Activated naive CD4-positive, alpha-beta T cell treated with anti-CD3 and anti-CD28 coated beads, Interleukin-2, amount 10 ng/mL, durations not matched to agents 7 days and 5 days (primary cell): ENCODE results near the gene TXNDC5.
"Not testable (repeated sequence)": the region's sequence is repeated elsewhere in the genome, so short reads cannot be mapped to it uniquely, and the experiment has no call there.

Experiments used
- CTCF ChIA-PET: fragments of 350-600 bp; sonication (Branson Sonifier 250); formaldehyde crosslinking; loops from one replicate; lab custom pipeline; 2021; ENCODE audit warnings: antibody characterized with exemption; lab: Charles Lee
- DNase-seq: peaks from one replicate; pipeline ENCODE4 v3.0.0-alpha.2; 2020
- H3K27ac Mint-ChIP-seq: one replicate; pipeline ENCODE4 v1.8.0; 2021; ENCODE audit warnings: mild to moderate bottlenecking, moderate library complexity, mixed read lengths
- H3K27me3 Mint-ChIP-seq: one replicate; pipeline ENCODE4 v1.8.0; 2021; ENCODE audit warnings: mild to moderate bottlenecking, mixed read lengths
- H3K36me3 Mint-ChIP-seq: one replicate; pipeline ENCODE4 v1.8.0; 2021; ENCODE audit warnings: mixed read lengths
- H3K4me1 Mint-ChIP-seq: one replicate; pipeline ENCODE4 v1.8.0; 2021; ENCODE audit warnings: mixed read lengths
- H3K4me3 Mint-ChIP-seq: one replicate; pipeline ENCODE4 v1.8.0; 2021; ENCODE audit warnings: mild to moderate bottlenecking, moderate library complexity, mixed read lengths
- H3K9me3 Mint-ChIP-seq: one replicate; pipeline ENCODE4 v1.8.0; 2021; ENCODE audit warnings: mixed read lengths

The TXNDC5 gene

GRCh38 chr6:7907159-7907558, 3.4 kb downstream of the TXNDC5 start:
- Mint-ChIP-seq H3K27ac (no peak overlapping the region), H3K4me1 (peaks cover 21% of the 10 kb centered on the region), H3K9me3 (no peaks in the 10 kb centered on the region), H3K4me3 (no peak overlapping the region), H3K36me3 (peaks cover 8% of the 10 kb centered on the region), H3K27me3 (no peaks in the 10 kb centered on the region)
- CTCF ChIA-PET, result no interaction called here
- DNase-seq, result no peak

- Mint-ChIP-seq H3K27ac (no peak overlapping the region), H3K4me1 (peaks cover 21% of the 10 kb centered on the region), H3K4me3 (no peak overlapping the region), H3K36me3 (peaks cover 8% of the 10 kb centered on the region), H3K27me3 (no peaks in the 10 kb centered on the region), H3K9me3 (no peaks in the 10 kb centered on the region)
- DNase-seq, result no peak
- CTCF ChIA-PET, result no interaction called here
Observed at GRCh38 chr6:7906741-7907140, 3.8 kb downstream of the TXNDC5 start.

DNA sequence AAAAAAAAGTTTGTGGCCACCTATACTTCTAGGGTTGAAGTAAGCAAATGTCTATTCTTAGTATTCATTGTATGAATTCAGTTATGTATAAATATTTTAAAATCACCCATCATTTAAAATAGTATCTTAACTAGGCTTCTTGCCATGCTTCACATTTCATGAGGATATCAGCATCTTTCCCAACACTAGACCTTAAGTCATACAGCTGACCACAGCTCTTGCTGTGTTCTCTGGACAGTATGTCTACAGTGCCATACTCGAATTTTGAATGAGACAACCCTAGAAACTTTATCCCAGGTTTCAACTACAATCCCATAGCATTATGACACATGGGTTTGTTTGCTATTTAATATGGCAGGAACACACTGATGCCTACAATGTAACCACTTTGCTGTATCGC, 5.2 kb downstream of the TXNDC5 start:
- H3K36me3 Mint-ChIP-seq, result peaks cover 8% of the 10 kb centered on the region
- no peaks in the 10 kb centered on the region for H3K9me3 Mint-ChIP-seq
- CTCF ChIA-PET, result no interaction called here

DNA sequence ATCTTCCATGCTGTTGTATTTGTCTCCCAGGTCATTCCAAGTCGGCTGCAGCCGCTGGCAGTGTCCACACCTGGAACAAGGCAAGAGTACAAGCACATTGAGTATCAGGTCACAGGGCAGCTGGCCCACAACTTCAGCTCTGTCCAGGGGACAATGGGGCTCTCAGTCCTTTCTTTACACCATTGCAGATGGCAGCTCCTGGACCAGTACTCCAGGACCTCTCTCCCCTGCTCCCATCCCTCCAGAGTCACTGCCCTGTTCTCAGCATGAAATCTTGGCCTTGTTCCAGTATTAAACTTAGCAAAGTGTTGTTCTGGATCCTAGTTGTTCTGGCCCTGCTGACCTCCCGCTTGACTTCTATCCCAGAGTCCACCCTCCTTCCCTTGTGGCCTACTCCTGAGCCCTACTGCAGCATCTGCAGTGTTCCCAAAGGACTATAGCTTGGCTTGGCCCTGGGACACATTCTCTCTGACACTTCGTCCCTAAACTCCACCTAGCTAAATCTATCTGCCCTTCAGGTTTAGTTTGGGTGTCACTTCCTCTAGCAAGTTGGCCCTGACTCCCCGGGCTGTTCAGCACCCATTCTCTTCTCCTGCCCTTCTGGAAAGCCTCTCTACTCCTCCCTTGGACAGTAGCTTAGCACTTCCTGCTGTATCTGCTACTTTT, 5.8 kb downstream of the TXNDC5 start:
- no peak overlapping the region for H3K27ac Mint-ChIP-seq
- H3K4me1 Mint-ChIP-seq, result peaks cover 19% of the 10 kb centered on the region
- peaks cover 8% of the 10 kb centered on the region for H3K36me3 Mint-ChIP-seq
- no peaks in the 10 kb centered on the region for H3K9me3 Mint-ChIP-seq
- CTCF ChIA-PET, result no interaction called here
- DNase-seq, result no peak
- no peak overlapping the region for H3K4me3 Mint-ChIP-seq
- H3K27me3 Mint-ChIP-seq, result no peaks in the 10 kb centered on the region

More for the DNA sequence above, 5.2 kb downstream of the TXNDC5 start:
- Mint-ChIP-seq H3K27me3 (no peaks in the 10 kb centered on the region), H3K4me3 (no peak overlapping the region), H3K4me1 (peaks cover 19% of the 10 kb centered on the region), H3K27ac (no peak overlapping the region)
- no peak for DNase-seq

GRCh38 chr6:7903673-7904072, 6.9 kb downstream of the TXNDC5 start:
- Mint-ChIP-seq H3K4me3 (no peak overlapping the region), H3K27ac (no peak overlapping the region), H3K4me1 (peaks cover 10% of the 10 kb centered on the region), H3K27me3 (no peaks in the 10 kb centered on the region), H3K36me3 (peaks cover 14% of the 10 kb centered on the region), H3K9me3 (no peaks in the 10 kb centered on the region)
- CTCF ChIA-PET, result no interaction called here
- DNase-seq, result no peak

- Mint-ChIP-seq H3K27ac (no peak overlapping the region), H3K9me3 (no peaks in the 10 kb centered on the region), H3K27me3 (no peaks in the 10 kb centered on the region), H3K4me3 (no peak overlapping the region), H3K4me1 (peaks cover 6% of the 10 kb centered on the region), H3K36me3 (peaks cover 21% of the 10 kb centered on the region)
- CTCF ChIA-PET, result interaction anchor here (0.7 kb wide), 1 partner anchor 100 kb away, joined by 3 read pairs; no protein-coding TSS in a partner anchor
- no peak for DNase-seq
Observed at GRCh38 chr6:7902867-7903266, 7.7 kb downstream of the TXNDC5 start.

DNA sequence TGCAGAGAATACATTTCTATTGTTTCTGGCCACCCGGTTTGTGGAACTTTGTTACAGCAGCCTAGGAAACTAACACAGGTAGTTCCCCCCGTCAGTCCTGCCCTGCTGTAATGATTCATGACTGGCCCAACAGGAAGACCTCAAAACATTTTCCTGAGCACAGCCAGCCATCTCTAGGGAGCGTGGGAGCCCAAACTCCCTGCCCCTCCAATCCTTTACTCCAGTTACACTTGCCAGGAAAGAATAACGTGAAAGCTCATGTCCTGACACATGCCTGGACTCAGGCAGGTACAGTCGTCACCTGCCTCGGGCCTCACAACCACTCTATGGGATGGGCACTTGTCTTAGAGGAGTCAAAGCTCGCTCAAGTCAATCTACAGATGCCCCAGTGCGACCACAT, 8.4 kb downstream of the TXNDC5 start:
- Mint-ChIP-seq H3K4me3 (no peak overlapping the region), H3K27ac (no peak overlapping the region), H3K4me1 (peaks cover 3% of the 10 kb centered on the region), H3K36me3 (peaks cover 26% of the 10 kb centered on the region), H3K27me3 (no peaks in the 10 kb centered on the region), H3K9me3 (no peaks in the 10 kb centered on the region)
- DNase-seq, result no peak
- CTCF ChIA-PET, result interaction anchor here (0.7 kb wide), 1 partner anchor 101 kb away, joined by 3 read pairs; no protein-coding TSS in a partner anchor

DNA sequence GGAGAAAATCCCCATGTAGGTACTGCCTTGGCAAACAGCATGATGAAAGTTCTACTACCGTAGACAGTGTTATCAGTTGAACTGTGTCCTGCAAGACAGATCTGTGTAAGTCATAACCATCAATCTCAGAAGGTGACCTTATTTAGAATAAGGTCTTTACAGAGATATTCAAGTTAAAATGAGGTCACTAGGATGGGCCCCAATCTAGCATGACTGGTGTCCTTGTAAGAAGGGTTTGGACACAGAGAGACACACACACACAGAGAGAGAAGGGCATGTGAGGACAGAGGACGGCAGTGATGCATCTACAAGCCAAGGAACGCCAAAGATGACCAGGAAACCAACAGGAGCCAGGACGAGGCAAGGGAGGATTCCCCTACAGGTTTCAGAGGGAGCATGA, 8.8 kb downstream of the TXNDC5 start:
- H3K9me3 Mint-ChIP-seq, result no peaks in the 10 kb centered on the region
- peaks cover 26% of the 10 kb centered on the region for H3K36me3 Mint-ChIP-seq
- peaks cover 3% of the 10 kb centered on the region for H3K4me1 Mint-ChIP-seq
- H3K27ac Mint-ChIP-seq, result peak overlapping the region; percentile 50
- no peaks in the 10 kb centered on the region for H3K27me3 Mint-ChIP-seq
- no peak overlapping the region for H3K4me3 Mint-ChIP-seq
- CTCF ChIA-PET, result no interaction called here
- DNase-seq, result no peak

DNA sequence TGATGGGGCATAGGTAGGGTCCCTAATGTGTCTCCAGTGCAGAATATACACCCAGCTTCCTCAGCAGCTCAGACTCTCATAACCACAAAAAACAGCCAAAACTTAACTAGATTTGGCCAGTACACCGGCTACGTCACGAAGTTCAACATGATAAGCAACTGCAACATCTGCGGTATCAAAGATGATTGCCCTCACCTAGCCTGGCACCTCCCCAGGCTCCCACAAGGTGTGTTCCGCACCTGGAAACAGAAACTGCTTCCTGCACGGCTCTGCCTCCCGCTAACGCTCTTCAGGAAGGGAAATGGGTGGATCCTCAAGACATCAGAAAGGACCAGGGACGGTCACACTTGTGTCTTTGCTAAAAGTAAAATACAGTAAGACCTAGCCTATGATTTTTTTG, 9.5 kb downstream of the TXNDC5 start:
- no peak overlapping the region for H3K4me3 Mint-ChIP-seq
- H3K36me3 Mint-ChIP-seq, result peaks cover 27% of the 10 kb centered on the region
- no peak overlapping the region for H3K27ac Mint-ChIP-seq
- CTCF ChIA-PET, result no interaction called here
- DNase-seq, result no peak
- no peaks in the 10 kb centered on the region for H3K9me3 Mint-ChIP-seq
- H3K4me1 Mint-ChIP-seq, result no peaks in the 10 kb centered on the region
- H3K27me3 Mint-ChIP-seq, result no peaks in the 10 kb centered on the region

GRCh38 chr6:7900621-7901020, 10.0 kb downstream of the TXNDC5 start:
- Mint-ChIP-seq H3K9me3 (no peaks in the 10 kb centered on the region), H3K27ac (no peak overlapping the region), H3K36me3 (peaks cover 30% of the 10 kb centered on the region), H3K4me3 (no peak overlapping the region), H3K4me1 (no peaks in the 10 kb centered on the region), H3K27me3 (no peaks in the 10 kb centered on the region)
- CTCF ChIA-PET, result no interaction called here
- DNase-seq, result no peak

DNA sequence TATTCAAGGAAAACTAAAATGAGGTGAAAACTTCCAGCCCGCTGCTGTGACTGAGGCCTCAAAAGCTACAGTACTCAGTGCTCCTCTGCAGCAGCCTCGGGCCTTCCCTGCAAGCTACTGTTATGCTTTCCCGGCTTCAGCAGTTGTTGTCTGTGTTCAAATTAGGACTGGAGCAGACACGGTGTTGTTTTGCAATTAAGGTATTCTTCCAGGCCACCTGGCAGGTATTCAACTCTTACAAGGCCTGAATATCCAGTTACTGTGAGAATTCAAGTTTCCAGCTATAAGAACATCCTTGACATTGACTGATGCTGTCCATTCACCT, 10.7 kb downstream of the TXNDC5 start:
- DNase-seq, result no peak
- Mint-ChIP-seq H3K4me1 (no peaks in the 10 kb centered on the region), H3K4me3 (no peak overlapping the region), H3K27ac (no peak overlapping the region), H3K9me3 (no peaks in the 10 kb centered on the region), H3K36me3 (peaks cover 30% of the 10 kb centered on the region), H3K27me3 (no peaks in the 10 kb centered on the region)
- CTCF ChIA-PET, result interaction anchor here (1.1 kb wide), 1 partner anchor 106 kb away, joined by 3 read pairs; no protein-coding TSS in a partner anchor

DNA sequence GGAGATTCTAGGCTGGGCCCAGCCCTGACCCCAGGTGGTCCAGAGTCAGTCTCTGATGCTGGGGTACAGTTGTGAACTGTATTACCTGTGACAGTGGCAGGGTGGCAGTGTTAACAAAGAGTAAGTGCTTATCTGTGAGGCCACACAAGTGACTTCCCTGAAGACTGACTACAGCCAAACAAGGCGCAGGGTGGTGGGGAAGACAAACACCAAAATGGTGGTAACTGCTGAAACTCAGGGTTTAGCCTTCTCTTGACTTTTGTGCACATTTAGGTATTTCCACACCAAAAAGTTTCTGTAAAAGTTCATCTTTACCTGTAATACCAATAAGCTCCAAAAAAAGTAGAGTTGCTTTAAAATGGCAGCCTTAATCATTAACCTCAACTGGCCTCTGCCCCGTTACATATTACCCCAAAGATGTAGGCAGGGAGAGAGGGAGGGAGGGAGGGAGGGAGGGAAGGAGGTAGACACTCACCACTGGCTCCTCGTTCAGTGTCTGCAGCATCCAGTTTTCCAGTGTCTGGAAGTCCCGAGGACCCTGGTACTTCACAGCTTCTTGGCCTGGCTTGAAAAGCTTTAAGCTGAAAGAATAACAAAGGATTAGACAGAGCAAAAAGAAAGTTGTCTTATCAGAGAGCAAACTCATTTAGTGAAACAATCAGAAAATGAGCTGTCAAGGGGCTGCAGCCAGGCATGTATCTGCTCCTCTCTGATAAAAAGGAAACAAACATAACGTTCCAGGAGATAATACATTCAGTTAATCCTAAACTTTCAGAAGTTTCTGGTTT, 11.3 kb downstream of the TXNDC5 start:
- Mint-ChIP-seq H3K4me1 (no peaks in the 10 kb centered on the region), H3K4me3 (no peak overlapping the region), H3K9me3 (no peaks in the 10 kb centered on the region), H3K36me3 (peaks cover 33% of the 10 kb centered on the region), H3K27me3 (no peaks in the 10 kb centered on the region), H3K27ac (no peak overlapping the region)
- DNase-seq, result no peak
- CTCF ChIA-PET, result interaction anchor here (1.1 kb wide), 1 partner anchor 107 kb away, joined by 3 read pairs; no protein-coding TSS in a partner anchor

- not testable (repeated sequence) for H3K4me1 Mint-ChIP-seq, H3K4me3 Mint-ChIP-seq, H3K9me3 Mint-ChIP-seq, H3K27ac Mint-ChIP-seq, H3K27me3 Mint-ChIP-seq, DNase-seq
- H3K36me3 Mint-ChIP-seq, result peaks cover 39% of the 10 kb centered on the region
- CTCF ChIA-PET, result interaction anchor here (0.7 kb wide), 1 partner anchor 606 kb away, joined by 3 read pairs; no protein-coding TSS in a partner anchor
Observed at GRCh38 chr6:7898193-7898586, 12.4 kb downstream of the TXNDC5 start.

DNA sequence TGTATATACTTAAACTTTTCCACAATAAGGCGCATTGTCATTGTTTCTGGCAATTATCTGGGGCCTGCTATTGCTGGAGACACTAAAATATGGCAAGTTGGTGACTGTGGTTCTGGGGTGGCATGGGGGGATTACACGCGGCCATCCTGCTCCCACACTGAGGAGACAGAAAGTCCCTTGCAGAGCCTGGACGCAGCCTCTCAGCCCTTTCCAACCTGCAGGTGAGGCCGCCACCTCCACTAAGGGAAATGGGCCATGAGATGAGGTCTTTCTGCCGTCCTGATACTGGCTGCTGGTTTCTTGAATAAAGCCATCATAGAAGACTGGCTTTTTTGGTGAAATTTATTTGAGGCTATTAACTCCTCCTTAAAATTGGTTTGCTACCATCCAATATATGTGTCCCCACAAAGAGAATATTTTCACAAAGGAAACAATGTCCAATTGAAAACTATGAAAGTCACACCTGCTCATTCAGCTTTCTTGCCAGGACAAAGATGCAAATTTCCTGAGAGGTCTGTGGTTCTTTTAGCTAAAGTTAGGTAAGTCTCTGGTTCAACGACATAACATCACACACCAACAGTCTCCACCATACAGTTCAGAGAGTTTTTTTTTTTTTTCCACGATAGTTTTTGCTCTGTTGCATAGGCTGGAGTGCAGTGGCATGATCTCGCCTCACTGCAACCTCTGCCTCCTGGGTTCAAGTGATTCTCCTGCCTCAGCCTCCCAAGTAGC, 13.0 kb downstream of the TXNDC5 start:
- no peaks in the 10 kb centered on the region for H3K4me1 Mint-ChIP-seq

More for the DNA sequence above, 13.0 kb downstream of the TXNDC5 start:
- CTCF ChIA-PET, result interaction anchor here (0.7 kb wide), 2 partner anchors 42 to 606 kb away, joined by 3 to 4 read pairs; no protein-coding TSS in a partner anchor
- Mint-ChIP-seq H3K27ac (no peak overlapping the region), H3K9me3 (no peaks in the 10 kb centered on the region), H3K27me3 (no peaks in the 10 kb centered on the region), H3K4me3 (no peak overlapping the region), H3K36me3 (peaks cover 35% of the 10 kb centered on the region)
- DNase-seq, result no peak
